H9 (cell line): ENCODE measurements around the gene ENPP6. TPM values are rescaled to one million over a fixed set of nuclear protein-coding genes. Genes with fewer than 3 reads are reported as not detected.
"Not testable (repeated sequence)": the region's sequence is repeated elsewhere in the genome, so short reads cannot be mapped to it uniquely, and the experiment has no call there.

ENCODE experiments used
- DNase-seq: peaks from one replicate; pipeline ENCODE4 v3.0.0-alpha.2; 2017
- H2AFZ ChIP-seq: one replicate; pipeline ENCODE4 v1.6.1; 2013; ENCODE audit warnings: mild to moderate bottlenecking, low read length, control low read depth, moderate library complexity
- H2AK5ac ChIP-seq: 2 replicates; pipeline ENCODE4 v1.6.1; 2013; ENCODE audit warnings: low read length, control low read depth, mixed read lengths; ENCODE audit not compliant: insufficient read length
- H2BK120ac ChIP-seq: one replicate; pipeline ENCODE4 v1.6.1; 2013; ENCODE audit warnings: low read depth, mild to moderate bottlenecking, low read length, control low read depth, inconsistent platforms; ENCODE audit not compliant: poor library complexity, severe bottlenecking
- H2BK12ac ChIP-seq: 2 replicates; pipeline ENCODE4 v1.6.1; 2013; ENCODE audit warnings: low read length, control low read depth, mixed read lengths, low read depth; ENCODE audit not compliant: insufficient read length
- H2BK15ac ChIP-seq: 2 replicates; pipeline ENCODE4 v1.6.1; 2013; ENCODE audit warnings: low read depth, low read length, control low read depth
- H2BK20ac ChIP-seq: one replicate; pipeline ENCODE4 v1.6.1; 2013; ENCODE audit warnings: low read depth, mild to moderate bottlenecking, low read length, control low read depth, inconsistent platforms; ENCODE audit not compliant: poor library complexity, severe bottlenecking
- H2BK5ac ChIP-seq: 2 replicates; pipeline ENCODE4 v1.6.1; 2013; ENCODE audit warnings: low read length, control low read depth, mixed read lengths; ENCODE audit not compliant: insufficient read length
- H3K14ac ChIP-seq: 2 replicates; pipeline ENCODE4 v1.6.1; 2013; ENCODE audit warnings: low read length, control low read depth; ENCODE audit not compliant: insufficient read depth
- H3K18ac ChIP-seq: 2 replicates; pipeline ENCODE4 v1.6.1; 2013; ENCODE audit warnings: low read depth, mild to moderate bottlenecking, mixed read lengths, low read length, control low read depth; ENCODE audit not compliant: insufficient read length
- H3K23ac ChIP-seq: 2 replicates; pipeline ENCODE4 v1.6.1; 2013; ENCODE audit warnings: low read length, control low read depth, mixed read lengths, low read depth; ENCODE audit not compliant: insufficient read length
- H3K23me2 ChIP-seq: 2 replicates; pipeline ENCODE4 v1.6.1; 2013; ENCODE audit warnings: low read depth, mild to moderate bottlenecking, mixed read lengths, low read length, control low read depth; ENCODE audit not compliant: insufficient read length, poor library complexity, severe bottlenecking
- H3K27ac ChIP-seq: 2 replicates; pipeline ENCODE4 v1.5.1; 2013; ENCODE audit warnings: low read length, control low read depth, mixed read lengths, low read depth; ENCODE audit not compliant: insufficient read length
- H3K27me3 ChIP-seq: 2 replicates; pipeline ENCODE4 v1.6.1; 2013; ENCODE audit warnings: low read length, control low read depth, inconsistent platforms; ENCODE audit not compliant: insufficient read depth
- H3K4ac ChIP-seq: 2 replicates; pipeline ENCODE4 v1.6.1; 2013; ENCODE audit warnings: low read depth, mild to moderate bottlenecking, control low read depth, inconsistent platforms, low read length, moderate library complexity
- H3K4me1 ChIP-seq: 2 replicates; pipeline ENCODE4 v1.6.1; 2013; ENCODE audit warnings: low read length, control low read depth, inconsistent platforms; ENCODE audit not compliant: insufficient read depth
- H3K4me2 ChIP-seq: 2 replicates; pipeline ENCODE4 v1.6.1; 2013; ENCODE audit warnings: low read length, control low read depth, mixed read lengths; ENCODE audit not compliant: insufficient read length, insufficient read depth
- H3K56ac ChIP-seq: 2 replicates; pipeline ENCODE4 v1.6.1; 2013; ENCODE audit warnings: low read depth, mild to moderate bottlenecking, mixed read lengths, low read length, control low read depth; ENCODE audit not compliant: insufficient read length
- H3K79me1 ChIP-seq: 2 replicates; pipeline ENCODE4 v1.6.1; 2013; ENCODE audit warnings: low read depth, mild to moderate bottlenecking, moderate library complexity, low read length, control low read depth, inconsistent platforms; ENCODE audit not compliant: insufficient read depth, poor library complexity, severe bottlenecking
- H3K79me2 ChIP-seq: 2 replicates; pipeline ENCODE4 v1.6.1; 2013; ENCODE audit warnings: low read length, control low read depth, inconsistent platforms; ENCODE audit not compliant: insufficient read depth
- H3K9ac ChIP-seq: 2 replicates; pipeline ENCODE4 v1.6.1; 2013; ENCODE audit warnings: low read length, control low read depth, mixed read lengths; ENCODE audit not compliant: insufficient read length; ENCODE audit errors: extremely low read depth
- H3K9me3 ChIP-seq: one replicate; pipeline ENCODE4 v1.6.1; 2013; ENCODE audit warnings: low read depth, low read length, inconsistent platforms; ENCODE audit not compliant: control insufficient read depth
- H3T11ph ChIP-seq: one replicate; pipeline ENCODE4 v1.6.1; 2013; ENCODE audit warnings: mild to moderate bottlenecking, low read length, control low read depth, inconsistent platforms
- H4K20me1 ChIP-seq: one replicate; pipeline ENCODE4 v1.6.1; 2013; ENCODE audit not compliant: control insufficient read depth, insufficient read length, insufficient read depth
- H4K5ac ChIP-seq: 2 replicates; pipeline ENCODE4 v1.6.1; 2013; ENCODE audit warnings: low read depth, mild to moderate bottlenecking, mixed read lengths, low read length, control low read depth; ENCODE audit not compliant: insufficient read length
- H4K8ac ChIP-seq: replicated peaks from 2 replicates; pipeline ENCODE4 v1.6.1; 2013; ENCODE audit warnings: low read length, control low read depth, mixed read lengths, low read depth; ENCODE audit not compliant: insufficient read length
- H4K91ac ChIP-seq: 2 replicates; pipeline ENCODE4 v1.6.1; 2013; ENCODE audit warnings: low read depth, mild to moderate bottlenecking, moderate library complexity, mixed read lengths, low read length, control low read depth; ENCODE audit not compliant: insufficient read length
- H3K27ac Mint-ChIP-seq, 3 experiments: 2 replicates in 2 of 3; 3 replicates in 1 of 3; pipeline ENCODE4 v1.8.0; 2020 to 2021; ENCODE audit warnings: mixed read lengths in 3 of 3, mild to moderate bottlenecking in 1 of 3, moderate library complexity in 1 of 3
- H3K27me3 Mint-ChIP-seq: 2 replicates; pipeline ENCODE4 v1.8.0; 2021; ENCODE audit warnings: low read depth, mild to moderate bottlenecking, moderate library complexity, mixed read lengths
- H3K36me3 Mint-ChIP-seq, 3 experiments: 2 replicates in 2 of 3; 3 replicates in 1 of 3; pipeline ENCODE4 v1.8.0; 2020 to 2021; ENCODE audit warnings: low read depth in 3 of 3, mixed read lengths in 3 of 3; ENCODE audit not compliant: insufficient read depth in 1 of 3
- H3K4me1 Mint-ChIP-seq, 2 experiments: 2 replicates each; pipeline ENCODE4 v1.8.0; 2020; ENCODE audit warnings: mixed read lengths in 2 of 2
- H3K4me3 Mint-ChIP-seq, 2 experiments: 2 replicates in 1 of 2; 3 replicates in 1 of 2; pipeline ENCODE4 v1.8.0; 2020 to 2021; ENCODE audit warnings: mild to moderate bottlenecking in 2 of 2, mixed read lengths in 2 of 2, moderate library complexity in 1 of 2
- H3K9me3 Mint-ChIP-seq, 2 experiments: 2 replicates in 1 of 2; 3 replicates in 1 of 2; pipeline ENCODE4 v1.8.0; 2020; ENCODE audit warnings: mild to moderate bottlenecking in 2 of 2, mixed read lengths in 2 of 2, moderate library complexity in 1 of 2
- WGBS: extraction: QIAGEN DNeasy Blood & Tissue Kit; methylation state at CpG from one replicate; pipeline ENCODE4 v1.1.7; 2013; ENCODE audit warnings: missing lambda C conversion rate, low lambda C conversion rate, mixed read lengths; ENCODE audit not compliant: insufficient read length; ENCODE audit errors: extremely low coverage; 5-methylcytosine and 5-hydroxymethylcytosine counted together
- total RNA-seq: library from RNA; stranded (reverse); gene quantifications from 2 replicates; pipeline ENCODE4 v1.2.1, GENCODE V29; 2021
- TF ChIP-seq, protein P1 (sequence below): fragments of 200-600 bp; sonication (generic); conservative IDR thresholded peaks from 3 replicates; pipeline ENCODE4 v1.8.0; 2021; ENCODE audit warnings: antibody characterized with exemption, mild to moderate bottlenecking

ENPP6 gene
- total RNA-seq, 1 experiment from 2014 or later = not detected

DNA sequence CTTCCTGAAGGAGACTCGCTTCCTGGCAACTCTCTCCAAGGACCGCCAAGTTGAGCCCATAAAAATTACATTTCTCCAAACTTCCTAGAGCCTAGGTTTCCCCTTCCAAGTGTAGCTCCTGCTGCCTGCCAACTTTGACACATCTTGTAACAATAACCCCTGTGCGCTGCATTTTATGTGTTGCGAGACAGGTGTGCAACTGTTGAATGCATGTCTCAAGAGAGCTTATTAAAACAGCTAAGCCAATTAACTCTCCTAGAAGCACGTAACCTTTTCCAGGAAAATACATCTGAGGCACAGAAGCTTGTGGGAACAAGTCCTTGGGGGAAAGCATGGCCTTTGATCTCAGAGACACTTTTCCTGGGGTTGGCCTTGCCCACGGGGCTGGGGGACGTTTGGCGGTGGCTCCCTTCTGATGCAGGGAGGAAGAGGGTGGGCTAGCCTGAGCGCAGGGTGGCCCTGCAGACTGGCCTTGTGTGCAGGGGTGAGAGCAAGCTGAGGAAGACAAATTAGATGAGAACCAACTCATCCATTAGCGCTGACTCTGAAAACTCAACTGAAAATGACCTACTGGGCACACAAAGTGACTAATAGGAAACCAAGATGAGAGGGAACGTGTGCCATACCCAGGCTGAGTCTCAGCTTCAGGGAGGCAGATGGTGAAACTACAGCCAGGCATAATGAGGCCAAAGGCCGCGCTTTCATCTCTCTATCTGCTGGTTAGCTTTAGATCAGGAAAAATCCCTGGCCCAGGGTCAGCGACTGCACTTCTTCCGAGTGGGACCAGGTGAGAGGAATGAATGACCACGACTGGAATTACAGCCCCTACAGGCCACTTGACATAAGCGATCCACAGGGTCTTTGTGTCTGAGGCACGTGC lies 75.3 kb downstream of the ENPP6 start:
- Histone ChIP-seq H3K79me2 (no peaks in the 10 kb centered on the region), H3K4ac (no peak overlapping the region), H2BK5ac (no peak overlapping the region), H3T11ph (no peak overlapping the region), H2BK15ac (no peak overlapping the region), H3K27ac (no peak overlapping the region), H3K56ac (no peak overlapping the region), H4K91ac (no peak overlapping the region), H3K18ac (no peak overlapping the region), H3K27me3 (no peaks in the 10 kb centered on the region), H2AFZ (no peak overlapping the region), H2BK120ac (no peak overlapping the region), H3K4me1 (no peaks in the 10 kb centered on the region), H3K23me2 (no peaks in the 10 kb centered on the region), H3K9ac (no peak overlapping the region), H3K14ac (no peak overlapping the region), H3K4me2 (no peak overlapping the region), H3K9me3 (peaks cover 16% of the 10 kb centered on the region), H4K8ac (no peak overlapping the region), H3K23ac (no peak overlapping the region), H2BK12ac (no peak overlapping the region), H2AK5ac (no peak overlapping the region), H4K5ac (no peak overlapping the region), H4K20me1 (no peaks in the 10 kb centered on the region), H2BK20ac (no peak overlapping the region), H3K79me1 (no peaks in the 10 kb centered on the region)
- Mint-ChIP-seq H3K4me3 (no peak overlapping the region), H3K36me3 (peaks cover 0 to 16% (median 2%) of the 10 kb centered on the region in 3 experiments; a peak in 2 of 7 replicates), H3K27me3 (peaks cover 20% of the 10 kb centered on the region), H3K9me3 (peaks cover 19 to 24% of the 10 kb centered on the region in 2 experiments), H3K27ac (no peak overlapping the region), H3K4me1 (peaks cover 0 to 3% of the 10 kb centered on the region in 2 experiments; a peak in 1 of 4 replicates)
- no CpG with 5 or more reads among the region's 18 CpGs for WGBS
- DNase-seq = no peak
- TF ChIP-seq, protein P1, sequence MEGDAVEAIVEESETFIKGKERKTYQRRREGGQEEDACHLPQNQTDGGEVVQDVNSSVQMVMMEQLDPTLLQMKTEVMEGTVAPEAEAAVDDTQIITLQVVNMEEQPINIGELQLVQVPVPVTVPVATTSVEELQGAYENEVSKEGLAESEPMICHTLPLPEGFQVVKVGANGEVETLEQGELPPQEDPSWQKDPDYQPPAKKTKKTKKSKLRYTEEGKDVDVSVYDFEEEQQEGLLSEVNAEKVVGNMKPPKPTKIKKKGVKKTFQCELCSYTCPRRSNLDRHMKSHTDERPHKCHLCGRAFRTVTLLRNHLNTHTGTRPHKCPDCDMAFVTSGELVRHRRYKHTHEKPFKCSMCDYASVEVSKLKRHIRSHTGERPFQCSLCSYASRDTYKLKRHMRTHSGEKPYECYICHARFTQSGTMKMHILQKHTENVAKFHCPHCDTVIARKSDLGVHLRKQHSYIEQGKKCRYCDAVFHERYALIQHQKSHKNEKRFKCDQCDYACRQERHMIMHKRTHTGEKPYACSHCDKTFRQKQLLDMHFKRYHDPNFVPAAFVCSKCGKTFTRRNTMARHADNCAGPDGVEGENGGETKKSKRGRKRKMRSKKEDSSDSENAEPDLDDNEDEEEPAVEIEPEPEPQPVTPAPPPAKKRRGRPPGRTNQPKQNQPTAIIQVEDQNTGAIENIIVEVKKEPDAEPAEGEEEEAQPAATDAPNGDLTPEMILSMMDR = no peak; the same call in 2 of the 3 replicates

DNA sequence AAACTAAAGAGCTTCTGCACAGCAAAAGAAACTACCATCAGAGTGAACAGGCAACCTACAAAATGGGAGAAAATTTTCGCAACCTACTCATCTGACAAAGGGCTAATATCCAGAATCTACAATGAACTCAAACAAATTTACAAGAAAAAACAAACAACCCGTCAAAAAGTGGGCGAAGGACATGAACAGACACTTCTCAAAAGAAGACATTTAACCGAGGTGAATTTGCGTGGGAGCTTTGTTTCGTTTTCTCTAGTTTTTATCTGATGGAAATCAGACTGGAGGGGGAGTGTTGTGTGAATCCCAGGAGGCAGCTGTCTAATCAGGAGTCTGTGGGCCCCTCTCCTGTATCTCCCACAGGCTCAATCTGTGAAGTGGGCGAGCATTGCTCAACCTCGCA lies 76.8 kb downstream of the ENPP6 start:
- not testable (repeated sequence) for H2AFZ ChIP-seq, H3T11ph ChIP-seq, H3K27me3 Mint-ChIP-seq, H3K14ac ChIP-seq, H4K8ac ChIP-seq, H3K4me1 Mint-ChIP-seq, H4K5ac ChIP-seq, H2AK5ac ChIP-seq, H3K27ac ChIP-seq, H2BK5ac ChIP-seq, H2BK20ac ChIP-seq, H3K23me2 ChIP-seq, H2BK15ac ChIP-seq, H3K79me2 ChIP-seq, H3K56ac ChIP-seq, H3K23ac ChIP-seq, H3K18ac ChIP-seq, H3K4me2 ChIP-seq, H4K20me1 ChIP-seq, H3K27ac Mint-ChIP-seq, H4K91ac ChIP-seq, H2BK12ac ChIP-seq, H3K79me1 ChIP-seq, H3K9ac ChIP-seq, H3K4me1 ChIP-seq, DNase-seq, H3K4me3 Mint-ChIP-seq, H3K27me3 ChIP-seq, H3K4ac ChIP-seq, H2BK120ac ChIP-seq
- H3K9me3 ChIP-seq = peaks cover 18% of the 10 kb centered on the region
- WGBS = no CpG with 5 or more reads among the region's 8 CpGs
- Mint-ChIP-seq H3K9me3 (peaks cover 32 to 39% of the 10 kb centered on the region in 2 experiments), H3K36me3 (peaks cover 5 to 27% (median 8%) of the 10 kb centered on the region in 3 experiments; a peak in 6 of 7 replicates)
